ENCODE results near the gene KCNMA1. TPM values are rescaled to one million over a fixed set of nuclear protein-coding genes. Genes with fewer than 3 reads are reported as not detected.
"Not testable (repeated sequence)": the region's sequence is repeated elsewhere in the genome, so short reads cannot be mapped to it uniquely, and the experiment has no call there.

KCNMA1 gene
- total RNA-seq, 2 experiments from 2014 or later = not detected

DNA sequence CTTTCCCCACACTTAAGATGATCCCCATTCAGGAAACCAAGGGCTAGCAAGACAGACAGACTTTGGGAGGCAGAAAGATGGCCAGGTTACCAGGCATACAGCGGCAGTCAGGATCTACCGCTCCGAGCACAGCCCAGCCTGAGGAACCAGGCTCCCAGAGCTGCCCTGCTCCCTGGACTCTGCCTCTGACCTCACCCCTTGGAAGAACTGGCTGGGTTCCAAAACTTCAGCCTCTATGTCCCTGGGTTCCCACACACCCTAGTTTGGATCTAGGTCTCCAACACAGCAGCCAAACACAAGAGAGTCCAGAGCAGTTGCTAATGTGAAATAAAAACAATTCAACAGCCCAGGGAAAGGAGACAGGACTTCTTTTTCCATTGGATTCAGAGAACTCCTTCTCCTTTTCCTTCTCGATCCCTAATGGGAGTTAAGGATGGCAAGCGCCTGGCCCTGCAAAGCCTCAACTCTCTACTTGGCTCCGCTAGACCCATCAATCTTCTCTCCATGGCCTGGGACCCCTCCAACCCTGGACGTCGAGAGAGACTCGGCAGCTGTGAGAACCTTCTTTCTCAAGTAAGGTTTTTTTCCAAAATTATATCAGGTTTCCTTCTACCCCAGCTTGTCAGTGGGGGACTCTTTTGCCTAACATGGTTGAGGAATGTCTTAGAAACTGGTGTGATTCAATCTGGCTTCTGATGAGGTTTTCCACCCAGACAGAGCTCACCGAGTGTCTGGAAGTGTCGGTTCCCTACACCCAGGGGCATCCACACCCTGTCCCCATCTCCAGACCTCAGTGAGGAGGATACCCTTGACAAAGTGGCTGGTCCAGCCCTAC, 219.6 kb downstream of the KCNMA1 start:
- intact Hi-C loops (cut with micrococcal nuclease) = no loop called here
- H3K4me3 Mint-ChIP-seq = no peak overlapping the region
- ChIA-PET CTCF (no interaction called here), POLR2A (no interaction called here)
- no peaks in the 10 kb centered on the region for H3K36me3 Mint-ChIP-seq
- no peak for DNase-seq
- H3K27ac Mint-ChIP-seq = no peak overlapping the region
- H3K27me3 Mint-ChIP-seq = no peaks in the 10 kb centered on the region
- H3K9me3 Mint-ChIP-seq = no peaks in the 10 kb centered on the region
- H3K4me1 Mint-ChIP-seq (ENCODE audit: low read depth) = no peaks in the 10 kb centered on the region

DNA sequence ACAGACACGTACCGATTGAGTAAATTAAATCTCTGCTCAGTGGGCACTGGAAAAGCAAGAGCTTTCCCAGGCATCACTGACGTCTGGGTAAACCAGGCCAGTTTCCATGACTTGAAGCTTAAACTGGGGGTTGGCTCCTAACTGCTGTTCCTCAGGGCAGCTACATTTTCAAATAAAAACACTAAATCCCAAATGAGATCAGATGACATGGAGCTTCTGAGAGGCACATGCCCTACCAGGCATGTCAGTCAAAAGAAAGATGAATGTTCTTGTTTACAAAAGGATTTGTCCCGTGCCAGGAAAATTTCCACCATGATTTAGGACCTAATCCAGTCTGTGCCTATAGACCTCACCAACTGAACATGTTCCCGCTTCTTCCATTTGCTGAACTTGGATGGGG, 220.2 kb downstream of the KCNMA1 start:
- no peak overlapping the region for H3K4me3 Mint-ChIP-seq
- no peak for DNase-seq
- POLR2A ChIA-PET = no interaction called here
- no peaks in the 10 kb centered on the region for H3K9me3 Mint-ChIP-seq
- H3K36me3 Mint-ChIP-seq = no peaks in the 10 kb centered on the region
- no peaks in the 10 kb centered on the region for H3K27me3 Mint-ChIP-seq
- no peaks in the 10 kb centered on the region for H3K4me1 Mint-ChIP-seq (ENCODE audit: low read depth)
- H3K27ac Mint-ChIP-seq = no peak overlapping the region
- CTCF ChIA-PET = no interaction called here
- intact Hi-C loops (cut with micrococcal nuclease) = no loop called here

DNA sequence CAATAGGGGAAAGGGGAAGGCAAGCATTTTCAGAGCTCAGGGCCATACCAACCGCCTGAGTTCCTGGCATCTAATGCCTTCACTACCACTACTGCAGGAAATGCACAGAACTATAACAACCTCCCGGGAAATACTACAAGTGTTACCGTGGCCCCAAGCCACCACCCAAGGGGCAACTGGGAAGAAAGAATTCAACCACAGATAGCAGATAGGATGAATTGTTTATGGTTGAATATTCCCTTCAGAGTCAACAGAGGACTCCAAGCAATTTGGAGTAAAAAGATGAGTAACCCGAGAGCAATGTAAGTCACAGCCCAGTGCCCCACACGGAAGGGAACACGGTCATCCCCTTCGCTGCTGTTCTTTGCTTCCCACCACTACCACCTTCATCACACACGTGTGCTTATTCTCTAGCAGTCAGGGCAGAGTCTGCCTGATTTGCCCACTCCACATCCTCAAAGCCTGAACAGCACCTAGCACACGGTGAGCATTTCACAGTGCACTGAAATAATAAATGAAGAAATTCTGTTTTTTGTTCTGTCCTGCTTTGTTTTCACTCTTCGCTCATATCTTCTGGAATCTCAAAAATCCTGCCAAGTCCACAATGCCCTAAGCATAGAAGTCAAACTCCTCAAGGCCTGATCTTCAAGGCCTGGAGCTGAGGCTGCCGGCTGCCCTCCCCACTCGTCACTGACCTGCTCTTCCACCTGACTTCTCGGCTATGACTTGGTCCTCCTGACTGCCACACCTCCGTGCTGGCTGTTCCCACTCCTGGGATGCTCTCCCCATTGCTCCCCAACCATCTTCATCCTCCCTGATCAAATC, 221.1 kb downstream of the KCNMA1 start:
- Mint-ChIP-seq H3K27me3 (no peaks in the 10 kb centered on the region), H3K4me3 (no peak overlapping the region), H3K4me1 (ENCODE audit: low read depth) (no peaks in the 10 kb centered on the region), H3K36me3 (no peaks in the 10 kb centered on the region), H3K9me3 (no peaks in the 10 kb centered on the region), H3K27ac (no peak overlapping the region)
- intact Hi-C loops (cut with micrococcal nuclease) = no loop called here
- ChIA-PET CTCF (no interaction called here), POLR2A (no interaction called here)
- no peak for DNase-seq

DNA sequence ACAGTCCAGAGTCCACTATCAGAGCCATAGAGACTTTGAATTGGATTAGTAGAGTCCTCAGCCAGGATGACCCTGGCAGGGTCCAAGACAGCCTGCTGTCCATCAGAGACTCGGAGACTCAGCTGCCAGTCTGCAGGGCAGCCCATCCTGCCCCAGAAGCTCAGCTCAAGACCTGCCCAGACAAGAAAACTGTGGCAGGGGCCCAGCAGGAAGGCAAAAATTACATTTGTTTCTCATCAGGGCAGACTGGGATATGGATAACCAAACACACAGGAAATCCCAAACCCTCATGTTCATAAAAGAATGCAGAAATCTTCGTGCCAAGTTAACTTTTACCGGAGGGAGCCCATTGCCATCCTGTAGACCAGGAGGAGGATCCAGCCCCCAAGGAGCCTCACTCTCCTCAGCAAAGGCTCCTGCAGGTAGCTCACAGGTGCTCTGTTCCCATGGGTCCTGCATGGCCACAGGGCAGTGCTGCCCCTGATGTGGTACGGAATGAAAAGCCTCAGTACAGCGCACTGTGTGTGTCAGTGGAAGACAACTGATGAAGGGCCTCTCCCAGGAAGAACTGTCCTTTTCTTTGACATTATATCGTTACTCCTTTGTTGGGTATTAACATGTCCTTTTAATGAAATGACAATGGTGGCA, 222.2 kb downstream of the KCNMA1 start:
- H3K36me3 Mint-ChIP-seq = no peaks in the 10 kb centered on the region
- CTCF ChIA-PET = no interaction called here
- POLR2A ChIA-PET = no interaction called here
- no peak overlapping the region for H3K4me3 Mint-ChIP-seq
- H3K27ac Mint-ChIP-seq = no peak overlapping the region
- intact Hi-C loops (cut with micrococcal nuclease) = no loop called here
- H3K9me3 Mint-ChIP-seq = no peaks in the 10 kb centered on the region
- no peak for DNase-seq
- H3K4me1 Mint-ChIP-seq (ENCODE audit: low read depth) = no peaks in the 10 kb centered on the region
- no peaks in the 10 kb centered on the region for H3K27me3 Mint-ChIP-seq

DNA sequence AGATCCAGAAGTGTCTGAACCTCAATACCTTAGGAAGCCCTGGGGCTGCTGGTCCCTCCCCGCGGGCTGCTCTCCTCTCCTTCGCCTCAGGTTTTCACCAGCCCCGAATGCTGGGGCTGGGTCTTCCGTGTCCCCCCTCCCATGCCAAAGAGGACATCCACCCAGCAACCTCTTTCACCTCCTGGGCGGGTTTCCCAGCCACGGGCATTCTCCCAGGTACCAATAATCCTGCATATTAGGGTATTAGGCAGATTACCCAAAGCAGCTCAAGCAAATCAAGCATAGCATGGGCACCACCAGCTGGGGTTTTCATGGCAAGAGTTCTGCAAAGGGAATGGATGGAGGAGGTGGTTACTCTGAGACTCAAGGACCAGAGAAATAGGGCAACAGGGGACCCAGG, 224.4 kb downstream of the KCNMA1 start:
- intact Hi-C loops (cut with micrococcal nuclease) = no loop called here
- no peak overlapping the region for H3K27ac Mint-ChIP-seq

DNA sequence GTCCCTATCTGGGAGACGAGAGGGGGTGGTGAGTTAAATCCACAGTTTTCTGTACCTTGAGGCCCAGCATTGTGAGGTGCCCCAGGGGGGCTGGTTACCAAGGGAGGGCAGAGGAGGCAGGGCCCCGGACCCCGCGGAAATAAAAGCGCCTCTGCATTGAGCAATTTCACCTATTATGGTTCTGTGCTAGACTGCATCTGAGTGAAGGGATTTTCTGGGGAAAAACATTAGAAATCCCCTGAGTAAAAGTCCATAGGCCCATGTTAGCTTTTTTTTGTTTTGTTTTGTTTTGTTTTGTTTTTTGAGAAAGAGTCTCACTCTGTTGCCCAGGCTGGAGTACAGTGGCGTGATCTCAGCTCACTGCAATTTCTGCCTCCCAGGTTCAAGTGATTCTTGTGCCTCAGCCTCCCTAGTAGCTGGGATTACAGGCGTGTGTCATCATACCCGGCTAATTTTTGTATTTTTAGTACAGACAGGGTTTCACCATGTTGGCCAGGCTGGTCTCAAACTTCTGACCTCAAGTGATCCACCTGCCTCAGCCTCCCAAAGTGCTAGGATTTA, 225.0 kb downstream of the KCNMA1 start:
- H3K4me1 Mint-ChIP-seq (ENCODE audit: low read depth); intact Hi-C loops (cut with micrococcal nuclease); H3K4me3 Mint-ChIP-seq; H3K36me3 Mint-ChIP-seq; POLR2A ChIA-PET; CTCF ChIA-PET; H3K9me3 Mint-ChIP-seq; H3K27ac Mint-ChIP-seq; DNase-seq; H3K27me3 Mint-ChIP-seq: not testable (repeated sequence)

More for the DNA sequence above, 224.4 kb downstream of the KCNMA1 start:
- no peak for DNase-seq
- H3K4me1 Mint-ChIP-seq (ENCODE audit: low read depth) = no peaks in the 10 kb centered on the region
- POLR2A ChIA-PET = no interaction called here
- H3K4me3 Mint-ChIP-seq = no peak overlapping the region
- H3K9me3 Mint-ChIP-seq = no peaks in the 10 kb centered on the region
- H3K36me3 Mint-ChIP-seq = no peaks in the 10 kb centered on the region
- H3K27me3 Mint-ChIP-seq = no peaks in the 10 kb centered on the region
- CTCF ChIA-PET = interaction anchor here (1.4 kb wide), 1 partner anchor 19 kb away, joined by 3 read pairs; no protein-coding TSS in a partner anchor

DNA sequence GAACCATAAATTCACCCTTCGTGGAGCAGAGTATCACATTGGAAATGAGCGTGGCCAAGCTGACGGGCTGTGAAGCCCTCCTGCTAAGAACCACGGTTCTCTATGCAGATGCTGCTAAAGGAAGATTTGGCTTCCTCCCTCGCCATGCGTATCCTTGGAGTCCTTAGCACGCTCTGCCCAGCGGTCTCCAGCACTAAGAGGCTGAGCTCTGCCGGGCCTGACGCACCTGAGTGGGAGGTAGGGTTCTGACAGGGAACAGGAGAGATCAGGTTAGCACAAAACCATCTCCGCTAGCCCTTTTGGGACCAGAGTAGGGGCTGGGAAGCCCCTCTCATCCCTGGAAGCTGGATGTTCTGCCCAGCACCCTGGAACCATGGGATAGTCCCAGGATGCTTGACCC, 225.8 kb downstream of the KCNMA1 start:
- no peaks in the 10 kb centered on the region for H3K9me3 Mint-ChIP-seq
- H3K4me1 Mint-ChIP-seq (ENCODE audit: low read depth) = no peaks in the 10 kb centered on the region
- no peaks in the 10 kb centered on the region for H3K27me3 Mint-ChIP-seq
- CTCF ChIA-PET = no interaction called here
- no peak for DNase-seq
- POLR2A ChIA-PET = no interaction called here
- intact Hi-C loops (cut with micrococcal nuclease) = no loop called here
- no peak overlapping the region for H3K4me3 Mint-ChIP-seq
- H3K27ac Mint-ChIP-seq = no peak overlapping the region
- no peaks in the 10 kb centered on the region for H3K36me3 Mint-ChIP-seq

DNA sequence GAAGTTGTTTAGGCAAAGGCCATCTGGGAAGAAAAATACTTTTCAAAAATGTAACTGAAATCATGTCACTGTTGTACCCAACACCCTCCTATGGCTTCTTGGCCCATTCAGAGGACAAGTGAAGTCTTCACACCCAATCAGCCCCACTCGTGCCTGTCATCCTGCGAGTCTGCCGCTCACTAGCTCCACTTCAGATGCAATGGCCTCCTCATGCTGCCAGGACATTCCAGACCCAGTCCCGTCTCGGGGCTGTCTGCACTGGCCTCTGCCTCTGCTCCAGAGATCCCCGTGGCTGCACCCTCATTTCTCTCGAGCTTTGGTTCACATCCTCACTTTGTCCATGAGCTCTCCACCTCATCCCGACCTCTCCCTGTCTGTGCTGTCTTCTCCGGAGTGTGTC, 227.1 kb downstream of the KCNMA1 start:
- Mint-ChIP-seq H3K4me3 (no peak overlapping the region), H3K4me1 (ENCODE audit: low read depth) (no peaks in the 10 kb centered on the region), H3K27ac (no peak overlapping the region), H3K27me3 (no peaks in the 10 kb centered on the region), H3K36me3 (no peaks in the 10 kb centered on the region), H3K9me3 (no peaks in the 10 kb centered on the region)
- no peak for DNase-seq
- ChIA-PET CTCF (no interaction called here), POLR2A (no interaction called here)
- intact Hi-C loops (cut with micrococcal nuclease) = no loop called here

DNA sequence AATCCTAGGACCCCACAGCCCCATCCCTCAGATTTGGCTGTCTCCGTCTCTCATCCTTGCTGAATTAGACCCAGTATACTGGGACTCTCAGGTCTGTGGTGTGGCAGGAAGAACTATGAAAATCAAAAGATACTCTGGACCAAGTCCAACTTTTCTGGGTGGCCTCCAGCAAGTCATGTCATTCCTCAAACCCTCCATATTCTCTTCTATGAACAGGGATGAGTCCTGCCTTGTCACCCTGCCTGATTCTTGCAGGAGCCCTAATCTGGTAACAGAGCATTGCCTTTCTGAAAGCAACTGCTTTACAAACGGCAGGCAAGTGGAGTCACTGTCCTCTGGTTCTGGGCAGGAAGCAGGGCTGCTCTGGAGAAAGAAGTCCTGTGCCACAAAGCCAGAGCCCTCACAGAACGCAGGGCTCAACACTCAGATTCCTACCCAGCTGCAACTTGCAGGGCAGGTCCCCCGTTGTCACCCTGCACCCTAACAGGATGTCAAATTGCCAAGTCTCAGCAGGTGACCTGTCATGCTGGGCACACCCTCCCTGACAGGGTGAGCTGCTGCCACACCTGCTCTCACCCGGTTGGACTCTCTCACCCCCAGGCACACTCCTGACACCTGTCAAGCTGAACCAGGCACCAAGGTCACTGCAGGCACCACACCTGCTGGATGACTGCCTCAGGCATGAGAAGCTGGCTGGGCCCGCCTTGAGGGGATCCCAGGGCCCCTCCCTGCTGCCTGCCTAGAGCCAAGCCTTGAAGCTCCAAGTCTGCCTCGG, 227.7 kb downstream of the KCNMA1 start:
- intact Hi-C loops (cut with micrococcal nuclease) = no loop called here
- CTCF ChIA-PET = no interaction called here
- no peaks in the 10 kb centered on the region for H3K36me3 Mint-ChIP-seq
- H3K9me3 Mint-ChIP-seq = no peaks in the 10 kb centered on the region
- no peaks in the 10 kb centered on the region for H3K27me3 Mint-ChIP-seq
- no peak for DNase-seq
- no peak overlapping the region for H3K27ac Mint-ChIP-seq
- POLR2A ChIA-PET = no interaction called here
- no peaks in the 10 kb centered on the region for H3K4me1 Mint-ChIP-seq (ENCODE audit: low read depth)
- no peak overlapping the region for H3K4me3 Mint-ChIP-seq

DNA sequence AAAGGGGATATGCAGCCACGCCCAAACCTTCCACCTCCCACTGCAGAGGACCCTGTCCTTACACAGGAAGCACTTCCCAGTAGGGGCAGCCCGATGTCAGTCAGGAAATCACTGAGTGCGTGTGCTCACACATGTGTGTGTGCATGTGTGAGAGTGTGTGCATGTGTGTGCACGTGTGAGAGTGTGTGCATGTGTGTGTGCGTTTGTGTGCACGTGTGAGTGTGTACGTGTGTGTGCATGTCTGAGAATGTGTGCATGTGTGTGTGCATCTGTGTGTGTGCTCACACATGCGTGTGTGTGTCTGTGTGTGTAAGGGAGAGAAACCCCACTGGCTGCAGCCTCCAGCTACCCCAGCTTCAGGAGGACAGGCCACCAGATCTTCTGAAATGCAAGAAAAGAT, 229.3 kb downstream of the KCNMA1 start:
- no peak for DNase-seq
- H3K36me3 Mint-ChIP-seq = no peaks in the 10 kb centered on the region
- H3K27ac Mint-ChIP-seq = no peak overlapping the region
- no peaks in the 10 kb centered on the region for H3K27me3 Mint-ChIP-seq
- no peaks in the 10 kb centered on the region for H3K4me1 Mint-ChIP-seq (ENCODE audit: low read depth)
- H3K9me3 Mint-ChIP-seq = no peaks in the 10 kb centered on the region
- H3K4me3 Mint-ChIP-seq = no peak overlapping the region
- POLR2A ChIA-PET = no interaction called here
- intact Hi-C loops (cut with micrococcal nuclease) = no loop called here
- CTCF ChIA-PET = no interaction called here

DNA sequence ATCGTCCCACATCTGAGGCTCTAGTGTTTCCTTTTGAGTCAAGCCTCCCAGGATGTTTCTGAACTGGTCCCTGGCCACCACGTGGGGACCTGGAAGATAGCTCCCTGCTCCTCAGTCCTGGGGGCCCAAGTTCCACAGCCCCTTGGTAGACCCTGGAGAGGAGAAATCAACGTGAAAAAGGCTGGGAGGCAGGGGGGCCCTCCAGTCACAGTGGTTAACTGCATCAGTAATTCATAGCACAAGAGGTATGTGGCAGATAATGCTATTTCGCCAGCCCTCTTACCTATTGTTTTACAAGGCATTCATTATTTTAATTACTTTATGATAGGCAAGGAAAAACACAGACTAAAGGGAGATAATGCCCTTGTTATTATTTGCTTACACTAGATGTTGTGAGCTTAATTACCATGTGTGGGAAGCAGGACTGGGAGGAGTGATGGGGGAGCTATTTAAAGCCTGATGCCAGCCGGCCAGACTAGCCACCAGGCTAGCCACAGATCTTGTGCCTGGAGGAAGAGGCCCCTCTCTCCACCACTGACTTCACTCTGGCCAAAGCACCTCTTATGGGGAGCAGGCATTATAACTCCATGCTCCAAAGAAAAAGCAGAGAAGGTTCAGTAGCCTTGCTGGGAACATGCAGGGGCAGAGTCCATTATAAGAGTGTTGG, 230.7 kb downstream of the KCNMA1 start:
- no peaks in the 10 kb centered on the region for H3K9me3 Mint-ChIP-seq
- ChIA-PET CTCF (no interaction called here), POLR2A (no interaction called here)
- no peak overlapping the region for H3K4me3 Mint-ChIP-seq
- intact Hi-C loops (cut with micrococcal nuclease) = no loop called here
- peaks cover 4% of the 10 kb centered on the region for H3K27me3 Mint-ChIP-seq
- no peaks in the 10 kb centered on the region for H3K36me3 Mint-ChIP-seq
- DNase-seq = no peak
- H3K4me1 Mint-ChIP-seq (ENCODE audit: low read depth) = no peaks in the 10 kb centered on the region
- no peak overlapping the region for H3K27ac Mint-ChIP-seq

Data from activated CD4-positive, alpha-beta memory T cell treated with anti-CD3 and anti-CD28 coated beads for 36 hours (primary cell).